Right lobe of liver (tissue), 6 donors: ENCODE data around the gene KRTAP4-7. TPM values are rescaled to one million over a fixed set of nuclear protein-coding genes. Genes with fewer than 3 reads are reported as not detected.

Experiments
- ATAC-seq, 4 donors: fragments of 200-7000 bp; cut with Tn5 transposase; one replicate each; pipeline ENCODE4 v1.9.1; 2020; ENCODE audit warnings: mild to moderate bottlenecking in 4 of 4, moderate library complexity in 4 of 4
- DNase-seq, 3 donors: peaks; one replicate each; pipeline ENCODE4 v3.0.0-alpha.2; 2020
- H3K27ac ChIP-seq, 3 donors: fragments of 200-600 bp; one replicate each; pipeline ENCODE4 v1.8.0; 2022
- H3K27me3 ChIP-seq, 2 donors: fragments of 200-600 bp; one replicate each; pipeline ENCODE4 v1.8.0; 2022
- H3K36me3 ChIP-seq, 4 donors: fragments of 200-600 bp; sonication (generic) in 1 of 4; one replicate each; pipeline versions ENCODE4 v1.5.1 to v1.8.0; 2017 to 2022; ENCODE audit warnings: control low read depth in 1 of 4
- H3K4me1 ChIP-seq, 4 donors: fragments of 200-600 bp; sonication (generic) in 1 of 4; one replicate each; pipeline versions ENCODE4 v1.5.1 to v1.8.0; 2017 to 2022; ENCODE audit warnings: control low read depth in 1 of 4
- H3K4me3 ChIP-seq, 3 donors: fragments of 200-600 bp; one replicate each; pipeline ENCODE4 v1.8.0; 2022
- H3K9me3 ChIP-seq, 4 donors: fragments of 200-600 bp; sonication (generic) in 1 of 4; one replicate each; pipeline versions ENCODE4 v1.5.1 to v1.8.0; 2017 to 2022; ENCODE audit warnings: control low read depth in 1 of 4
- POLR2A ChIP-seq: fragments of 450-650 bp; IDR thresholded peaks from one replicate; pipeline ENCODE4 v1.6.1; 2017; ENCODE audit warnings: antibody characterized with exemption, mild to moderate bottlenecking
- WGBS: methylation state at CpG from one replicate; pipeline ENCODE4 v1.1.6; 2018; ENCODE audit warnings: low coverage, low lambda C conversion rate; ENCODE audit not compliant: insufficient coverage; ENCODE audit errors: missing lambda C conversion rate; 5-methylcytosine and 5-hydroxymethylcytosine counted together
- intact Hi-C, 2 donors: fragments of 100-400 bp; cut with DNase I; formaldehyde crosslinking; loops; one replicate each; pipeline versions ENCODE4 v1.11.2 to v1.14.1; 2022
- total RNA-seq, 6 experiments: library from RNA; depleted of rRNA in 2 of 6; stranded (reverse); fragments of >200 nt in 2 of 6; fragmentation: NEBNext Ultra II Directional in 3 of 6; extraction: Animal tissue kit (Norgen Biotek cat#: 25700) in 3 of 6; gene quantifications; one replicate each; pipeline versions ENCODE4 v1.1.0 to v1.2.4, GENCODE V29; 2016 to 2023
- TF ChIP-seq, protein P1 (sequence below), 4 donors: fragments of 200-600 bp in 3 of 4; fragments of 450-650 bp in 1 of 4; IDR thresholded peaks; one replicate each; pipeline versions ENCODE4 v1.5.1 to v1.8.0; 2016 to 2022; ENCODE audit warnings: antibody characterized with exemption in 4 of 4, mild to moderate bottlenecking in 2 of 4
- donor health status: DM: no; HTN: yes; CAD: no.
- donor health status: DM: no; HTN: no; CAD: no.
- donor health status: DM: no; HTN: no; CAD: no.
- donor health status: DM: no; HTN: yes; CAD: no.
- donor health status: DM: no; HTN: yes; CAD: no.

KRTAP4-7 gene
- total RNA-seq, 6 experiments from 2014 or later = not detected

- H3K4me3 ChIP-seq = no peak overlapping the region
- H3K36me3 ChIP-seq = no peaks in the 10 kb centered on the region
- TF ChIP-seq, protein P1, sequence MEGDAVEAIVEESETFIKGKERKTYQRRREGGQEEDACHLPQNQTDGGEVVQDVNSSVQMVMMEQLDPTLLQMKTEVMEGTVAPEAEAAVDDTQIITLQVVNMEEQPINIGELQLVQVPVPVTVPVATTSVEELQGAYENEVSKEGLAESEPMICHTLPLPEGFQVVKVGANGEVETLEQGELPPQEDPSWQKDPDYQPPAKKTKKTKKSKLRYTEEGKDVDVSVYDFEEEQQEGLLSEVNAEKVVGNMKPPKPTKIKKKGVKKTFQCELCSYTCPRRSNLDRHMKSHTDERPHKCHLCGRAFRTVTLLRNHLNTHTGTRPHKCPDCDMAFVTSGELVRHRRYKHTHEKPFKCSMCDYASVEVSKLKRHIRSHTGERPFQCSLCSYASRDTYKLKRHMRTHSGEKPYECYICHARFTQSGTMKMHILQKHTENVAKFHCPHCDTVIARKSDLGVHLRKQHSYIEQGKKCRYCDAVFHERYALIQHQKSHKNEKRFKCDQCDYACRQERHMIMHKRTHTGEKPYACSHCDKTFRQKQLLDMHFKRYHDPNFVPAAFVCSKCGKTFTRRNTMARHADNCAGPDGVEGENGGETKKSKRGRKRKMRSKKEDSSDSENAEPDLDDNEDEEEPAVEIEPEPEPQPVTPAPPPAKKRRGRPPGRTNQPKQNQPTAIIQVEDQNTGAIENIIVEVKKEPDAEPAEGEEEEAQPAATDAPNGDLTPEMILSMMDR (IDR thresholded peaks at IDR 0.05) = no peak
- no peak for TF ChIP-seq POLR2A
- DNase-seq (no peak), ATAC-seq (no peak)
- no peak overlapping the region for H3K27ac ChIP-seq
- H3K27me3 ChIP-seq = no peaks in the 10 kb centered on the region
- no peaks in the 10 kb centered on the region for H3K9me3 ChIP-seq
- 57% methylated on average over 3 of the region's 3 CpGs for WGBS
- no peaks in the 10 kb centered on the region for H3K4me1 ChIP-seq
- intact Hi-C loops = no loop called here
These were observed 48.0 kb downstream of the KRTAP4-7 start for GRCh38 chr17:41131979-41132378.

- TF ChIP-seq, protein P1 (IDR thresholded peaks at IDR 0.05) = no peak
- TF ChIP-seq POLR2A = no peak
- no peaks in the 10 kb centered on the region for H3K4me1 ChIP-seq
- ATAC-seq = no peak
- no peak for DNase-seq
- H3K4me3 ChIP-seq = no peak overlapping the region
- WGBS = 34% methylated on average over 2 of the region's 2 CpGs
- intact Hi-C loops = no loop called here
- no peak overlapping the region for H3K27ac ChIP-seq
- no peaks in the 10 kb centered on the region for H3K36me3 ChIP-seq
- H3K27me3 ChIP-seq = no peaks in the 10 kb centered on the region
- no peaks in the 10 kb centered on the region for H3K9me3 ChIP-seq
These were observed 50.2 kb downstream of the KRTAP4-7 start for GRCh38 chr17:41133880-41134735.

Other genes starting within 250 kb of the KRTAP4-7 start
- not detected for gene KRT12, start 216.9 kb upstream of the KRTAP4-7 start, total RNA-seq
- gene KRT20, start 198.9 kb upstream of the KRTAP4-7 start, total RNA-seq = not detected
- 10 to 100 TPM in 2 of 6 experiments, 1 to 10 TPM in 1, under 1 TPM in 1, not detected in 2; 0.49 to 17.6 (median 10.0) TPM for gene KRT23, start 146.5 kb upstream of the KRTAP4-7 start, total RNA-seq
- gene KRT39, start 117.2 kb upstream of the KRTAP4-7 start, total RNA-seq = not detected
- not detected for gene KRT40, start 99.8 kb upstream of the KRTAP4-7 start, total RNA-seq
- not detected for gene KRTAP3-3, start 90.0 kb upstream of the KRTAP4-7 start, total RNA-seq
- gene KRTAP3-2, start 84.2 kb upstream of the KRTAP4-7 start, total RNA-seq = not detected
- not detected for gene KRTAP3-1, start 75.0 kb upstream of the KRTAP4-7 start, total RNA-seq
- not detected for gene KRTAP1-5, start 56.9 kb upstream of the KRTAP4-7 start, total RNA-seq
- not detected for gene KRTAP1-4, start 54.0 kb upstream of the KRTAP4-7 start, total RNA-seq
- gene KRTAP1-3, start 49.3 kb upstream of the KRTAP4-7 start, total RNA-seq = not detected
- gene KRTAP1-1, start 42.7 kb upstream of the KRTAP4-7 start, total RNA-seq = not detected
- not detected for gene KRTAP2-1, start 36.8 kb upstream of the KRTAP4-7 start, total RNA-seq
- gene KRTAP2-2, start 28.9 kb upstream of the KRTAP4-7 start, total RNA-seq = not detected
- gene KRTAP2-3, start 24.0 kb upstream of the KRTAP4-7 start, total RNA-seq = not detected
- gene KRTAP2-4, start 18.3 kb upstream of the KRTAP4-7 start, total RNA-seq = not detected
- gene KRTAP4-8, start 14.0 kb downstream of the KRTAP4-7 start, total RNA-seq = not detected
- gene KRTAP4-16, start 18.1 kb downstream of the KRTAP4-7 start, total RNA-seq = not detected
- not detected for gene KRTAP4-9, start 21.2 kb downstream of the KRTAP4-7 start, total RNA-seq
- gene KRTAP4-11, start 34.2 kb downstream of the KRTAP4-7 start, total RNA-seq = not detected
- gene KRTAP4-12, start 40.0 kb downstream of the KRTAP4-7 start, total RNA-seq = not detected
- not detected for gene KRTAP4-6, start 56.4 kb downstream of the KRTAP4-7 start, total RNA-seq
- not detected for gene KRTAP4-5, start 65.7 kb downstream of the KRTAP4-7 start, total RNA-seq
- not detected for gene KRTAP4-4, start 76.6 kb downstream of the KRTAP4-7 start, total RNA-seq
- gene KRTAP4-3, start 84.1 kb downstream of the KRTAP4-7 start, total RNA-seq = not detected
- not detected for gene KRTAP4-2, start 94.1 kb downstream of the KRTAP4-7 start, total RNA-seq
- gene KRTAP4-1, start 100.8 kb downstream of the KRTAP4-7 start, total RNA-seq = not detected
- not detected for gene KRTAP9-1, start 105.7 kb downstream of the KRTAP4-7 start, total RNA-seq
- gene KRTAP9-2, start 142.5 kb downstream of the KRTAP4-7 start, total RNA-seq = not detected
- gene KRTAP9-3, start 148.3 kb downstream of the KRTAP4-7 start, total RNA-seq = not detected
- gene KRTAP9-8, start 153.8 kb downstream of the KRTAP4-7 start, total RNA-seq = not detected
- gene KRTAP9-4, start 165.5 kb downstream of the KRTAP4-7 start, total RNA-seq = not detected
- not detected for gene KRTAP9-9, start 171.2 kb downstream of the KRTAP4-7 start, total RNA-seq
- gene KRTAP9-6, start 181.2 kb downstream of the KRTAP4-7 start, total RNA-seq = not detected
- gene KRTAP9-7, start 191.5 kb downstream of the KRTAP4-7 start, total RNA-seq = not detected
- gene KRTAP29-1, start 218.7 kb downstream of the KRTAP4-7 start, total RNA-seq = not detected
- not detected for gene KRTAP16-1, start 225.2 kb downstream of the KRTAP4-7 start, total RNA-seq
- not detected for gene KRTAP17-1, start 231.6 kb downstream of the KRTAP4-7 start, total RNA-seq